HG03439 (cell line): ENCODE data around the gene MYO3B.
"Not testable (repeated sequence)": the region's sequence is repeated elsewhere in the genome, so short reads cannot be mapped to it uniquely, and the experiment has no call there.

Source experiments
- ATAC-seq: cut with Tn5 transposase; IDR thresholded peaks from one replicate; pipeline ENCODE4 v1.9.1; 2021; ENCODE audit warnings: mild to moderate bottlenecking, moderate library complexity; ENCODE audit not compliant: unreplicated experiment

MYO3B gene

GRCh38 chr2:170660409-170660808 is 482.5 kb downstream of the MYO3B start:
- ATAC-seq = no peak

DNA sequence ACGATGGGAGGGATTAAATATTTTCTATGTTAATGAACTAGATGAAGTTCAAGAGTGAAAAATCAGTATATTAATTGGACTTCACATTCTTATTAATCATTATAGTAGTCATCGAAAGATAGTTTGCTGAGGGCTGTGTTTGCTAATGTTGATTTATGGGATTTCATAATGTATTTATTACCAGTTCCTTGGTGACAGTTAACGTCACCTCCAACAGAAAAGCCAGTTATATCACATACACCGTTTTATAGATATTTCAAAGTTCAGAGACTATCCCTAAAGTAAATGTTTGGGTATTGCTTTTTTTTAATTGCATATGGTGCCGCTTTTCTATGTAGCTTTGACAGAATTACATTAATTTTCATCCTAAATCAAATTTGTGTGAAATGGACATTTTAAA is 487.8 kb downstream of the MYO3B start:
- no peak for ATAC-seq

GRCh38 chr2:170669909-170670308 is 492.0 kb downstream of the MYO3B start:
- no peak for ATAC-seq

DNA sequence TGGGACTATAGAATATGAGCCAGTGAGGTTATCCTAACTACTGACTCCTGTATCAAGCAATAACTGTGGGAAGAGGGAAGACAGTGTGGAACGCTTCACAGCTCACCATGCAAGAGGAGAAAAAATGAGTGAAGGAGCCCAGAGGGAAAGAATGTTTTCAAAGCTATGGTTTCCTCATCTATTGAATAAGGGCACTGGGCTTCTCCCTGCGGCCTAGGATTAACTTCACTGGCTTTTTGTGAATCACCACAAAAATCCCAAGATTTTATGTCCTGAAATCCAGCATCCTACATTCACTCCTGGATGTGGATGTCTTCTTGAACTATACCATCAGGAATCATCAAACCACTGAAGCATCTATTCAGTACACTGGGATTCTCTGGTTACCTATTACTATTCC is 492.7 kb downstream of the MYO3B start:
- no peak for ATAC-seq

DNA sequence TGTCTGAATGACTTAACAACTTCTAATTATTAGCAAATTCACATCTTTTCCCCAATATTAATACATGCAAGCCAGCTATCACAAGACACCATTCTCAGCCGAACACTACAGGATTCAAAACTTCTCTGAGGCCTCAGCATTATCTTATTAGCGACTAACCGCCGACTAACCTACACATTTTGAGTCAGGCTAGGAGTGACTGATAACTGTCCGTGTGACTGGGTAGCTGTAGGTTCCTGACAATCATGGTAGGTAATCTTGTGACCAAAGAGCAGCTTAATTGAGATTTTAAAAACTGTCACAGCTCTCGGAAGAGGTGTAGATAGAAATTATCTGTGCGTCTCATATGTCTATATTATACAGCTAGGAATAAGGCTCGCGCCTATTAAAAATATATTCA is 493.1 kb downstream of the MYO3B start:
- ATAC-seq = no peak

DNA sequence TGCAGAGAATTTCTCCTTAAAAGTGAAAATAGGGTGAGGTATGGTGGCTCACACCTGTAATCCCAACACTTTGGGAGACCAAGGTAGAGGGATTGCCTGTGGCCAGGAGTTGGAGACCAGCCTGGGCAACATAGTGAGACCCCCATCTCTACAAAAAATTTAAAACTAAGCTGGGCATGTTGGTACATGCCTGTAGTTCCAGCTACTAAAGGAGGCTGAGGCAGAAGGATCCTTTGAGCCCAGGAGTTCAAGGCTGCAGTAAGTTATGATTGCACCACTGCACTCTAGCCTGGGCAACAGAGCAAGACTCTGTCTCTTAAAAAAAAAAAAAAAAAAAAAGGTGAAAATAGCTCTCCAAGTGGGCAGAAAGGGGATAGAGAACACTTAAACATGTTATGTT is 496.3 kb downstream of the MYO3B start:
- not testable (repeated sequence) for ATAC-seq

- ATAC-seq = no peak
These were observed 497.8 kb downstream of the MYO3B start for GRCh38 chr2:170675701-170676100.

DNA sequence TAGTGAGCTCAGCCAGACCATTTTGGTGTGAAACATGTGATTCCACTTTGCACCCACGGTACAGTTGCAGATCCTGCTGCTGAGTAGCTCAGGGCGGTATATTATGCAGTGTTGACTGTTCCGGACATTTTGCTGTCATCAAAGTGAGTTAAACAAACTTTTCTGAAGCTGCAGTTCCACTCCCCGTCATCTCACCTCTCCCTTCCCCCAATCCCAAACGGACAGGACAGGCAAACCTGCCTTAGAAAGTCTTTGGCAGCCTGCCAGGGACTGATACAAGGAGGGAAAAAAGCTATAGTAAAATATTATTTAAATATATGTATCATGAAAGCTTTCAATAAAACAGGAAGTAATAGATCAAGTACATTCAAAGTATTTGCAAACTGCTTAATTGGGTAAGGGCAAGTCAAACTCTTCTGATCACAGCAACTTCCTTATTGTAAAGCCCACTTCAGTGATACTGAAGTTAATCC is 501.7 kb downstream of the MYO3B start:
- ATAC-seq = peak; percentile 54

DNA sequence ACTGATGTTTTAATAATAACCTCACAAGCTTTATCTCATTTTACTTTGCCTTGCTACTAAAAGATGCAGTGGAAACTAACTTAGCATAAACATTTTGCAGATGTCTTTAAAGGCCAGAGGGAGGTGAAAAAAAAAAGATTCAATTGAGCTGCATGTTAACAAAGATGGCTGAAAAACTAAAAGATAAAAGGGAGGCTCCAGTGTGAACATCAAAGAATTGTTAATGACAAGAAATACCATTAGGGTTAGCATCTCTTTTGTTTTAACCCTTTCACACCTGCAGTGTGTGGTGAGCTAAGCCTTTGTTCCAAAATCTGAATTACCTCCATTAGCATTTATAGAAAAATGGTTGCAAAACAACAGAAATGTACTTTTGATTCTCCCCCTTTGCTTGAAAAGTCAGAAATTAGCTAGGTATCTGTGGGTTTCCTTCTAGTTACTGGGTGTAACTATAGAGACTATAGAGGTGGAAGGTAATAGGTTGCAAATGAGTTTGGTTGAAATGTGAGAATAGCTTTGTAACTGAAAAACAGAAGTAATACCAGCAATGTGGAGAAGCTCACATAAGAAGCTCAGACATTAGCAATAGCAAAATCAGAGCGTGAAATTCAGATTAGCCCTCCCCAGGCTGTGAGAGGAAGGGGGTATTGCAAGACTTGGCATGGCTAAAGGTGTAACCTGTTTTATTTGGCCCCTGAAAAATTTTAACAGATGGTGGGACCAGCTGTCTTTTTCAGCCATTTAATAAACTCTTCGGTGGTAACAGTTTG is 502.4 kb downstream of the MYO3B start:
- ATAC-seq = peak; percentile 93

- ATAC-seq = no peak
These were observed 503.4 kb downstream of the MYO3B start for GRCh38 chr2:170681311-170681710.

GRCh38 chr2:170685591-170685990 is 507.6 kb downstream of the MYO3B start:
- ATAC-seq = no peak

GRCh38 chr2:170689481-170689880 is 511.5 kb downstream of the MYO3B start:
- ATAC-seq = no peak

GRCh38 chr2:170690640-170691039 is 512.7 kb downstream of the MYO3B start:
- no peak for ATAC-seq

GRCh38 chr2:170694316-170694715 is 516.4 kb downstream of the MYO3B start:
- ATAC-seq = no peak

DNA sequence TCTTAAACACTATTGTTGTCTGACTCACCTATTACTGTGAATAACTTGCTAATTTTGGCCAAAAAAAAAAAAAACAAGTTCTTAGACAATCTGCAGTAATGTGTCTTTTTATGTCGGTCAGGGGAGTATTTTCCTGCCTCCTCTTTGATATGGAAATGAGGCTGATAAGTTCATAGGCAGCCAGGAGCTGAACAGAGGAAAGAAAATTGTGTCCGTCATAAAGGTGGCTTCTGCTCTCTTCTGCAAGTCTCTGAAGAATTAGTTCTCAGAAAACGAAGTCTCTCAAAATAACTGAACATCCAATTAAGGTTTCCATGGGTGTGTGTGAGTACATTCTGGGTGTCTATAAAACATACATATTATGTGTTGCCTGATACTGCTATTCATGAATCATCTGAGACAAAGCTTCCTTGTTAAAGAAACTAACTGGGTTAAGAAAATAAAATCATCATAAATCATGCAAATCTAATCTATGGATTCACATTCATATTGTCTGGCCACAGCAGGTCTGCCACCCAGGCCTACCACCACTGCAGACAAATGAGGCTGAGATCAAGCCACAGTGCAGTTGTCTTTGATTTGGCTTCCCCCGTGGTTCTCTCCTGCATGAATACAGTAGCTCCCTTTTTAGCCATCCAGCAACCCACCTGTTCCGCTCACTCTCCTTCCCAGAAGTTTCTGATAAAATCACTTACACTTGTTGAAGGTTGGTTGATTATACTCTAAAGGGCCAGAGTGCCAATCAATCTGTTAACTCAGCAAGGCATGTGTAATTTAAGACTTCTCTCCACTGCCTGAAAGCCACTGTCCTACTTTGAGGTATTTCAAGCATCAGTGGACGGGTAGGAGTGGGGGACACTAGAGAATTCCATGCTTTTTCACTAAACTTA is 517.8 kb downstream of the MYO3B start:
- no peak for ATAC-seq

- no peak for ATAC-seq
These were observed 519.0 kb downstream of the MYO3B start for GRCh38 chr2:170696948-170697347.

DNA sequence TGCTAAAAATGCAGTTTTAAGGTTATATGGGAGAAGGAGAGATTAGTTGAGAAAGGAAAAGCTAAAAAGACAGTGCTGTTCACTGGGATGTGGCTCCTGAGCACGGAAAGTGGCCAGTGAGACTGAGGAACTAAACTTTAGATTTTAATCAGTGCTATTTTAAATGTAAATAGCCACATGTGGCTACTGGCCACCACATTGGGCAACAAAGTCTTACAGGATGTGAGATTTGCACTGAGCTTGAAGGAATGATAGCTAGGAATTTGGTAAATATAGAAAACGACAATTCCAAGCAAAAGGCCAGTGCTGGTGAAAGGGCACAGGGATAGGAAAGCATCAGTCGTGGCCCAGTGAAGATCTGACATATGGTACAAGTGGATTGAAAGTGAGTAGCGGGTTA is 523.1 kb downstream of the MYO3B start:
- no peak for ATAC-seq

- ATAC-seq = no peak
These were observed 526.0 kb downstream of the MYO3B start for GRCh38 chr2:170703776-170704476.
